Right lobe of liver (tissue), 6 donors: Measurements from ENCODE around the gene FADS6. TPM values are rescaled to one million over a fixed set of nuclear protein-coding genes. Genes with fewer than 3 reads are reported as not detected.

Source experiments
- ATAC-seq, 4 donors: fragments of 200-7000 bp; cut with Tn5 transposase; one replicate each; pipeline ENCODE4 v1.9.1; 2020; ENCODE audit warnings: mild to moderate bottlenecking in 4 of 4, moderate library complexity in 4 of 4
- DNase-seq, 3 donors: peaks; one replicate each; pipeline ENCODE4 v3.0.0-alpha.2; 2020
- H3K27ac ChIP-seq, 3 donors: fragments of 200-600 bp; one replicate each; pipeline ENCODE4 v1.8.0; 2022
- H3K27me3 ChIP-seq, 2 donors: fragments of 200-600 bp; one replicate each; pipeline ENCODE4 v1.8.0; 2022
- H3K36me3 ChIP-seq, 4 donors: fragments of 200-600 bp; sonication (generic) in 1 of 4; one replicate each; pipeline versions ENCODE4 v1.5.1 to v1.8.0; 2017 to 2022; ENCODE audit warnings: control low read depth in 1 of 4
- H3K4me1 ChIP-seq, 4 donors: fragments of 200-600 bp; sonication (generic) in 1 of 4; one replicate each; pipeline versions ENCODE4 v1.5.1 to v1.8.0; 2017 to 2022; ENCODE audit warnings: control low read depth in 1 of 4
- H3K4me3 ChIP-seq, 3 donors: fragments of 200-600 bp; one replicate each; pipeline ENCODE4 v1.8.0; 2022
- H3K9me3 ChIP-seq, 4 donors: fragments of 200-600 bp; sonication (generic) in 1 of 4; one replicate each; pipeline versions ENCODE4 v1.5.1 to v1.8.0; 2017 to 2022; ENCODE audit warnings: control low read depth in 1 of 4
- CTCF ChIP-seq, 4 donors: fragments of 200-600 bp in 3 of 4; fragments of 450-650 bp in 1 of 4; IDR thresholded peaks; one replicate each; pipeline versions ENCODE4 v1.5.1 to v1.8.0; 2016 to 2022; ENCODE audit warnings: antibody characterized with exemption in 4 of 4, mild to moderate bottlenecking in 2 of 4
- POLR2A ChIP-seq: fragments of 450-650 bp; IDR thresholded peaks from one replicate; pipeline ENCODE4 v1.6.1; 2017; ENCODE audit warnings: antibody characterized with exemption, mild to moderate bottlenecking
- WGBS: methylation state at CpG from one replicate; pipeline ENCODE4 v1.1.6; 2018; ENCODE audit warnings: low coverage, low lambda C conversion rate; ENCODE audit not compliant: insufficient coverage; ENCODE audit errors: missing lambda C conversion rate; 5-methylcytosine and 5-hydroxymethylcytosine counted together
- intact Hi-C, 2 donors: fragments of 100-400 bp; cut with DNase I; formaldehyde crosslinking; loops; one replicate each; pipeline versions ENCODE4 v1.11.2 to v1.14.1; 2022
- total RNA-seq, 6 experiments: library from RNA; depleted of rRNA in 2 of 6; stranded (reverse); fragments of >200 nt in 2 of 6; fragmentation: NEBNext Ultra II Directional in 3 of 6; extraction: Animal tissue kit (Norgen Biotek cat#: 25700) in 3 of 6; gene quantifications; one replicate each; pipeline versions ENCODE4 v1.1.0 to v1.2.4, GENCODE V29; 2016 to 2023
- donor health status: DM: no; HTN: yes; CAD: no.
- donor health status: DM: no; HTN: no; CAD: no.
- donor health status: DM: no; HTN: no; CAD: no.
- donor health status: DM: no; HTN: yes; CAD: no.
- donor health status: DM: no; HTN: yes; CAD: no.

FADS6 gene
- total RNA-seq, 6 experiments from 2014 or later, result 2.1 to 6.1 (median 3.7) TPM

- peaks cover 0 to under 1% (median 0%) of the 10 kb centered on the region in 4 donors for H3K4me1 ChIP-seq
- DNase-seq, result no peak
- no peaks in the 10 kb centered on the region for H3K9me3 ChIP-seq
- no peaks in the 10 kb centered on the region for H3K27me3 ChIP-seq
- no peak for ATAC-seq
- WGBS, result 100% methylated on average over 1 of the region's 20 CpGs
- H3K36me3 ChIP-seq, result no peaks in the 10 kb centered on the region
- H3K27ac ChIP-seq, result no peak overlapping the region
- H3K4me3 ChIP-seq, result no peak overlapping the region
- TF ChIP-seq CTCF (IDR thresholded peaks at IDR 0.05), result no peak
- TF ChIP-seq POLR2A, result no peak
- intact Hi-C loops, result no loop called here
Measured at GRCh38 chr17:74882517-74883240, 10.8 kb downstream of the FADS6 start.

GRCh38 chr17:74881073-74881472, 12.4 kb downstream of the FADS6 start:
- no CpG with 5 or more reads among the region's 11 CpGs for WGBS
- H3K27ac ChIP-seq, result no peak overlapping the region
- DNase-seq, result no peak
- peaks cover 0 to 3% (median 0%) of the 10 kb centered on the region in 4 donors for H3K4me1 ChIP-seq
- H3K27me3 ChIP-seq, result no peaks in the 10 kb centered on the region
- no peaks in the 10 kb centered on the region for H3K9me3 ChIP-seq
- no peaks in the 10 kb centered on the region for H3K36me3 ChIP-seq
- TF ChIP-seq POLR2A (no peak), CTCF (IDR thresholded peaks at IDR 0.05) (no peak)
- no peak for ATAC-seq
- intact Hi-C loops, result no loop called here
- H3K4me3 ChIP-seq, result no peak overlapping the region

GRCh38 chr17:74879308-74879707, 14.1 kb downstream of the FADS6 start:
- H3K27me3 ChIP-seq, result no peaks in the 10 kb centered on the region
- H3K27ac ChIP-seq, result no peak overlapping the region
- no peak for DNase-seq
- H3K4me1 ChIP-seq, result peaks cover 0 to 3% (median 0%) of the 10 kb centered on the region in 4 donors
- no peak overlapping the region for H3K4me3 ChIP-seq
- H3K9me3 ChIP-seq, result no peaks in the 10 kb centered on the region
- WGBS, result 86% methylated on average over 12 of the region's 16 CpGs
- no peaks in the 10 kb centered on the region for H3K36me3 ChIP-seq
- intact Hi-C loops, result no loop called here
- no peak for TF ChIP-seq POLR2A
- TF ChIP-seq CTCF (IDR thresholded peaks at IDR 0.05), result no peak
- ATAC-seq, result no peak

GRCh38 chr17:74878658-74879057, 14.8 kb downstream of the FADS6 start:
- WGBS, result 60% methylated on average over 1 of the region's 2 CpGs
- Histone ChIP-seq H3K9me3 (no peaks in the 10 kb centered on the region), H3K4me3 (no peak overlapping the region), H3K4me1 (peaks cover 0 to 6% (median 4%) of the 10 kb centered on the region in 4 donors), H3K27ac (no peak overlapping the region), H3K27me3 (no peaks in the 10 kb centered on the region), H3K36me3 (no peaks in the 10 kb centered on the region)
- no peak for DNase-seq
- intact Hi-C loops, result no loop called here
- TF ChIP-seq POLR2A (no peak), CTCF (IDR thresholded peaks at IDR 0.05) (no peak)
- ATAC-seq, result no peak
